Neural cell (in vitro differentiated cells): Measurements from ENCODE around the gene GPT2.

ENCODE experiments used
- CTCF ChIP-seq: fragments of 450-650 bp; IDR thresholded peaks from 2 replicates; pipeline ENCODE4 v1.5.1; 2014; ENCODE audit warnings: antibody characterized with exemption, mild to moderate bottlenecking, moderate library complexity; ENCODE audit not compliant: poor library complexity, severe bottlenecking
- EZH2 ChIP-seq: fragments of 200-600, 300-800 bp; shearing (Covaris generic), sonication (generic); IDR thresholded peaks from 2 replicates; pipeline ENCODE4 v1.6.1; 2014; ENCODE audit warnings: antibody characterized with exemption, low read length, borderline replicate concordance, mild to moderate bottlenecking; ENCODE audit not compliant: insufficient read depth, poor library complexity, severe bottlenecking
- MXI1 ChIP-seq: fragments of 450-650 bp; conservative IDR thresholded peaks from 2 replicates; pipeline ENCODE4 v1.6.1; 2014; ENCODE audit warnings: antibody characterized with exemption, mild to moderate bottlenecking; ENCODE audit not compliant: poor library complexity, severe bottlenecking
- POLR2AphosphoS5 ChIP-seq: IDR thresholded peaks from 2 replicates; pipeline ENCODE4 v1.6.1; 2012
- RAD21 ChIP-seq: fragments of 450-650 bp; conservative IDR thresholded peaks from 2 replicates; pipeline ENCODE4 v1.6.1; 2014; ENCODE audit warnings: antibody characterized with exemption, mild to moderate bottlenecking, moderate library complexity
- REST ChIP-seq: IDR thresholded peaks from 2 replicates; pipeline ENCODE4 v1.6.1; 2012; ENCODE audit warnings: borderline replicate concordance
- SMC3 ChIP-seq: fragments of 450-650 bp; conservative IDR thresholded peaks from 2 replicates; pipeline ENCODE4 v1.6.1; 2014; ENCODE audit warnings: antibody characterized with exemption, mild to moderate bottlenecking, moderate library complexity; ENCODE audit not compliant: poor library complexity
- TAF1 ChIP-seq: IDR thresholded peaks from 2 replicates; pipeline ENCODE4 v1.6.1; 2012; ENCODE audit warnings: low read depth

GRCh38 chr16:46950009-46950408, 65.8 kb downstream of the GPT2 start:
- no peak for TF ChIP-seq CTCF
- no peak for TF ChIP-seq EZH2
- no peak for TF ChIP-seq SMC3
- TF ChIP-seq POLR2AphosphoS5 = no peak
- TF ChIP-seq TAF1 = no peak
- no peak for TF ChIP-seq RAD21
- no peak for TF ChIP-seq MXI1
- no peak for TF ChIP-seq REST
